ENCODE data around the gene UGGT1.

The UGGT1 gene

DNA sequence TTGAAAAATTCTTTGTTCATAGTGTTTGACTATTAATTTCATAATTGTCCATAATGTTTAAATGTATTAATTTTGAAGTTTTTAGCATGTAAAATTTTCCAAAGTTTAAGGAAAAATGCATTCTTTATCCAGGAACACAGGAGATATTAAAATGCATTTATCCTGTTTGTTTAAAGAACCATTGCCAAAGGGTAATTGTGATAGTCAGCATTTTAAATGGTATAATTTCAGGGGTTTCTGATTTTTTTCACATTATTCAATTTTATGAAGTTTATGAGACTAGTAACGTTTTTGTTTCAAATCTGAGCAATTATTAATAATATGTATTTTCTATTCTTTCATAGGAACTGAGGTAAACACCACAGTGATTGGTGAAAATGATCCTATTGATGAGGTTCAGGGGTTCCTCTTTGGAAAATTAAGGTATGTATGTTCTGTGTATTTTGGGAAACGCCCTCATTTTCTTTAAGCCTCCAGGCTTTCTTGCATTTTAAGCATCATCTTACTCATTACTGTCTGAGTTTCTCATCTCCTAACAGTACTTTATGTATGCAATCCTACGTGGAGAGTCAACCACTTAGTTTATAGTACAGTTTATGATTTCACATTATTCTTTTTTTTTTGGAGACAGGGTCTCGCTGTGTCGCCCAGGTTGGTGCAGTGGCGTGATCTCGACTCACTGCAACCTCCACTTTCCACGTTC, 25.1 kb downstream of the UGGT1 start:
- H3K4me3 ChIP-seq (ENCODE audit: low read length), result no peak overlapping the region
- H3K36me3 ChIP-seq (ENCODE audit: insufficient read depth, low read length), result peaks cover 51% of the 10 kb centered on the region
- H3K9me3 ChIP-seq (replicated peaks; ENCODE audit: low read length), result no peaks in the 10 kb centered on the region
- H3K27me3 ChIP-seq (ENCODE audit: control insufficient read depth, insufficient read depth, low read length), result no peaks in the 10 kb centered on the region
- H3K4me2 ChIP-seq (ENCODE audit: low read length), result no peak overlapping the region
- no peak overlapping the region for H3K9ac ChIP-seq (ENCODE audit: low read depth, low read length)
- H3K4me1 ChIP-seq (ENCODE audit: control insufficient read depth, insufficient read depth, low read length), result no peaks in the 10 kb centered on the region

DNA sequence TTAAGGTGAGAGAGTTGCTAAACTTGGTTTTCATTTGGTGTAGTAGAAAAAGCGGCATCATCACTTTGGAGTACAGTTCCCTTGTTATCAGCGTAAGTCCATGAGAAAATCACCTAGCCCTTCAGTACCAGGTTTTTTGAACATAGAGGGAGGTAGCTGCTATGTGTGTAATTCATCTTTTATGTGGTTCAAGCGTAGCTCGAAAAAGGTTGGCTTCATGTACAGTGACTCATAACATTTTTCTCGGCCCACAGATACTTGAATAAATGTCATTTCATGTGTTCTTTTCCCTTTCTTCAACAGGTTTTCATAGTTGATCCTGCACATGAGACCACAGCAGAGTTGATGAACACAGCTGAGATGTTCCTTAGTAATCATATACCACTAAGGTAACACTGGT, 43.6 kb downstream of the UGGT1 start:
- Histone ChIP-seq H3K36me3 (ENCODE audit: insufficient read depth, low read length) (peaks cover 55% of the 10 kb centered on the region), H3K9ac (ENCODE audit: low read depth, low read length) (no peak overlapping the region), H3K4me1 (ENCODE audit: control insufficient read depth, insufficient read depth, low read length) (no peaks in the 10 kb centered on the region), H3K4me2 (ENCODE audit: low read length) (no peak overlapping the region), H3K9me3 (replicated peaks; ENCODE audit: low read length) (no peaks in the 10 kb centered on the region), H3K27me3 (ENCODE audit: control insufficient read depth, insufficient read depth, low read length) (no peaks in the 10 kb centered on the region), H3K4me3 (ENCODE audit: low read length) (no peak overlapping the region)

DNA sequence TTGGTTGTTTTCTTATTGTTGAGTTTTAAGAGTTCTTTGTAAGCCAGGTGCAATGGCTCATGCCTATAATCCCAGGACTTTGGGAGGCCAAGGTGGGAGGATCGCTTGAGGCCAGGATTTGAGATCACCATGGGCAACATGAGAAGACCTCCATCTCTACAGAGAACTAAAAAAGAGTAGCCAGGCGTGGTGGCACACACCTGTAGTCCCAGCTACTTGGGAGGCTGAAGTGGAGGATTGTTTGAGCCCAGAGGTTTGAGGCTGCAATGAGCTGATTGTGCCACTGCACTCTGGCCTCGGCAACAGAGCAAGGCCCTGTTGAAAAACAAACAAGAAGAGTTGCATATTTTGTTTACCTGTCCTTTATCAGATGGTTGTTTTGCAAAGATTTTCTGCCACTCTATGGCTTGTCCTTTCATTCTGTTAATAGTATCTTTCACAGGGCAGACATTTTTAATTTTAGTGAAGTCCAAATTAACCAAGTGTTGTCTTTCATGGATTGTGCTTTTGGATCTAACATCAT, 46.2 kb downstream of the UGGT1 start:
- no peak overlapping the region for H3K9ac ChIP-seq (ENCODE audit: low read depth, low read length)
- H3K4me1 ChIP-seq (ENCODE audit: control insufficient read depth, insufficient read depth, low read length), result no peaks in the 10 kb centered on the region
- no peaks in the 10 kb centered on the region for H3K27me3 ChIP-seq (ENCODE audit: control insufficient read depth, insufficient read depth, low read length)
- peaks cover 64% of the 10 kb centered on the region for H3K36me3 ChIP-seq (ENCODE audit: insufficient read depth, low read length)
- H3K4me3 ChIP-seq (ENCODE audit: low read length), result no peak overlapping the region
- H3K9me3 ChIP-seq (replicated peaks; ENCODE audit: low read length), result no peaks in the 10 kb centered on the region
- no peak overlapping the region for H3K4me2 ChIP-seq (ENCODE audit: low read length)

DNA sequence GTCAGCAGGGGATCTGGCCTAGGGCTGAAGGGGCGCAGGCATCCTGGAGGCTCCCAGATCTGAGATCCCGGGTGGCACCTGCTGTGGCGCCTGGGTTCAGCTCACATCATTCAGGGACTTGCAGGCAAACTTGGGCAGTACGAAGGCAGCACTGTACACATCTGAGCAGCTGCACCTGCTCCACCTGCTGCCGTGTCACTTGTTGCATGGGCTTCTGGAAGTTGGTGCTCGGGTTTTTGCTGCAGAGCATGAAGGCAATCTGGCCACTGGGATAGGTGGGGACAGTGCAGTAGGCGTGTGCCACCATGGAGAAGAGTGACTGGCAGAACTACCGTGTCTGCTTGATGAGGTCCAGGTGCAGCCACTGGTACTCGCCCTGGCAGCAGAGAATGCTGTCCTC, 48.6 kb downstream of the UGGT1 start:
- no peaks in the 10 kb centered on the region for H3K9me3 ChIP-seq (replicated peaks; ENCODE audit: low read length)
- H3K36me3 ChIP-seq (ENCODE audit: insufficient read depth, low read length), result peaks cover 60% of the 10 kb centered on the region
- H3K4me3 ChIP-seq (ENCODE audit: low read length), result no peak overlapping the region
- no peak overlapping the region for H3K9ac ChIP-seq (ENCODE audit: low read depth, low read length)
- no peaks in the 10 kb centered on the region for H3K4me1 ChIP-seq (ENCODE audit: control insufficient read depth, insufficient read depth, low read length)
- H3K4me2 ChIP-seq (ENCODE audit: low read length), result no peak overlapping the region
- no peaks in the 10 kb centered on the region for H3K27me3 ChIP-seq (ENCODE audit: control insufficient read depth, insufficient read depth, low read length)

DNA sequence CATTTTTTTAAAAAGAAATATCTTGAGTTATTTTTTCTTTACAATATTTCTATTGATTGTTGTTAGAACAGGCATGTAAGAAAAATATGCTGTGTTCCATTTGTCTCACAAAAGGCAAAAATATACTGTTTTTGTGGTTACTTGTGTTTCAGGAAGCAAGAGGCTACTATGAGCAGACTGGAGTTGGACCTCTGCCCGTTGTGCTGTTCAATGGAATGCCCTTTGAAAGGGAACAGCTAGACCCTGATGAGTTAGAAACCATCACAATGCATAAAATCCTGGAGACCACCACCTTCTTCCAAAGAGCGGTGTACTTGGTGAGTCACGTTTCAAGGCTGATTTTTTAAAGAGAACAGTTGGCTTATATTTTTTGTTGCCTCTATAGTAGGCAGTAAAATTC, 54.7 kb downstream of the UGGT1 start:
- Histone ChIP-seq H3K9ac (ENCODE audit: low read depth, low read length) (no peak overlapping the region), H3K36me3 (ENCODE audit: insufficient read depth, low read length) (peaks cover 49% of the 10 kb centered on the region), H3K4me2 (ENCODE audit: low read length) (no peak overlapping the region), H3K9me3 (replicated peaks; ENCODE audit: low read length) (no peaks in the 10 kb centered on the region), H3K4me1 (ENCODE audit: control insufficient read depth, insufficient read depth, low read length) (no peaks in the 10 kb centered on the region), H3K27me3 (ENCODE audit: control insufficient read depth, insufficient read depth, low read length) (no peaks in the 10 kb centered on the region), H3K4me3 (ENCODE audit: low read length) (no peak overlapping the region)

DNA sequence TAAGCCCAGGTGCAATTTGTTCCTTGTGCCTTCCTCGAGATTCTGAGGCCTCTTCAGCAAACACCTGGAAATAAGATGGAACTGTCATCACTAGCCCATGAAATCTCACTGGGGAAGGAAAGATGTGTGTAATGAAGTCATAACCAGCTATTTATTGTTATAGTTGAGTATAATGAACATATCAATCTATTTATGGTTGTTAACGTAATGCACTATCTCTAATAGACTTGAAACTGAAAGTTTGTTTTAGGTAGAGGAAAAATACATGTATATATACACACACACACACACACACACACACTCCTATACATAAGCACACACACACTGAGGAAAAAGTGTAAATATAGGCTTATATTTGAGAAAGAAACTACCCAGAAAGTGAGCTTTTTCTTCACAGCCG, 62.8 kb downstream of the UGGT1 start:
- H3K36me3 ChIP-seq (ENCODE audit: insufficient read depth, low read length), result peaks cover 51% of the 10 kb centered on the region
- H3K4me1 ChIP-seq (ENCODE audit: control insufficient read depth, insufficient read depth, low read length), result no peaks in the 10 kb centered on the region
- H3K9me3 ChIP-seq (replicated peaks; ENCODE audit: low read length), result no peaks in the 10 kb centered on the region
- H3K9ac ChIP-seq (ENCODE audit: low read depth, low read length), result no peak overlapping the region
- H3K4me2 ChIP-seq (ENCODE audit: low read length), result no peak overlapping the region
- no peaks in the 10 kb centered on the region for H3K27me3 ChIP-seq (ENCODE audit: control insufficient read depth, insufficient read depth, low read length)
- no peak overlapping the region for H3K4me3 ChIP-seq (ENCODE audit: low read length)

DNA sequence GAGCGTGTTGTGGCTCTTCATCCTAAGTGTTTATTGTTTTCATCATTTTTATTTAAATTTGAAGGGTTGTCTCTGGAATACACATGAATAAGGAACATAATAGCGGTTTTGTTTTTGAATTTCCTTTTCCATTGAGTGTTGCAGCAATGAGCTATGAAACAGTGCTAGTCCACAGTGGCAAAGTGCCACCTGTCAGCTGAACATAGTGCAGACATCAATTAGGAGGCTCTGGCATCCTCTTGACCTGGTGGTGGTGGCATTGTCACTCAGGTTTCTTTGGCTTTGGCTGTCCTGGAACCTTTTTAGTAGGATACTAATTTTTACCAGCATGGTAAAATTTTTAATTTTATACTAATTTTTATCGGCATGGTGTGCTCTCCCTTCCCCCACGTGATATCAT, 63.2 kb downstream of the UGGT1 start:
- Histone ChIP-seq H3K27me3 (ENCODE audit: control insufficient read depth, insufficient read depth, low read length) (no peaks in the 10 kb centered on the region), H3K4me3 (ENCODE audit: low read length) (no peak overlapping the region), H3K36me3 (ENCODE audit: insufficient read depth, low read length) (peaks cover 50% of the 10 kb centered on the region), H3K4me1 (ENCODE audit: control insufficient read depth, insufficient read depth, low read length) (no peaks in the 10 kb centered on the region), H3K9ac (ENCODE audit: low read depth, low read length) (no peak overlapping the region), H3K9me3 (replicated peaks; ENCODE audit: low read length) (no peaks in the 10 kb centered on the region), H3K4me2 (ENCODE audit: low read length) (no peak overlapping the region)

DNA sequence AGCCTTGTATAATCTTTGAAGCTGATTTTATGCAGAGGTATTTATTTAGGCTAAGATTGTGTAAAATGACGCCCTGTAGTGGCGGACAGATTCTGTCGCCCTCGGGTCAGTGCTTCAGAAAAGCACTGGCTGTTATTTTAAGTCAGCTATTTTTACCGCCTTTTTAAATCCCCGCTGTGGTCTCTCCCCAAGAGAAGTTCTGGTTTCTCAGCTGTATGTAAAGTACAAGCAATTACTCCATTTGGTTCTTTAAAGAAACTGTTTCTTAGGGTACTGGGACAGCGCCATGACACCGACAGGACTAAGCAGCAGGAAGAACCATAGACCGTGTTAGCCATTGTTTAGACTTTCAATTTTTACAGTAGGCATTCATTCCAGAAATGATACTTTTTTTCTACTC, 65.0 kb downstream of the UGGT1 start:
- Histone ChIP-seq H3K4me1 (ENCODE audit: control insufficient read depth, insufficient read depth, low read length) (no peaks in the 10 kb centered on the region), H3K9ac (ENCODE audit: low read depth, low read length) (no peak overlapping the region), H3K27me3 (ENCODE audit: control insufficient read depth, insufficient read depth, low read length) (no peaks in the 10 kb centered on the region), H3K4me3 (ENCODE audit: low read length) (no peak overlapping the region), H3K4me2 (ENCODE audit: low read length) (no peak overlapping the region), H3K9me3 (replicated peaks; ENCODE audit: low read length) (no peaks in the 10 kb centered on the region), H3K36me3 (ENCODE audit: insufficient read depth, low read length) (peaks cover 57% of the 10 kb centered on the region)

DNA sequence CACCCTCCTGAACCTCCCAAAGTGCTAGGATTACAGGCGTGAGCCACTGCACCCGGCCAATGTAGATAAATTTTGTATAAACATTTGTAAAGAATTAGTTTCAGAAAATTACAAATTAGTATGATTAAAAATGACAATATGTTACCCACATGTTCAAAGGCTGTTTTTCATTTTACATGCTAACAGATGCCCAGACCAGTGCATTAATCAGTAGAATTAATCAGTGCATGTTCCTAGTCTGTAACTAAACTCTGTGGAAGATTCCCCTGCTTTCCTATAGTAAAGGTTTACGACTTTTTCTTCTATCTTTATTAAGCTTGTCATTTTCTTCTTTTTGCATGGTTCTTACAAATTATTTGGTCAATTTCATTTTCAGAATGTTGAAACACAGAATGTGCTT, 65.8 kb downstream of the UGGT1 start:
- Histone ChIP-seq H3K36me3 (ENCODE audit: insufficient read depth, low read length) (peaks cover 63% of the 10 kb centered on the region), H3K4me2 (ENCODE audit: low read length) (no peak overlapping the region), H3K4me1 (ENCODE audit: control insufficient read depth, insufficient read depth, low read length) (no peaks in the 10 kb centered on the region), H3K9me3 (replicated peaks; ENCODE audit: low read length) (no peaks in the 10 kb centered on the region), H3K27me3 (ENCODE audit: control insufficient read depth, insufficient read depth, low read length) (no peaks in the 10 kb centered on the region), H3K9ac (ENCODE audit: low read depth, low read length) (no peak overlapping the region), H3K4me3 (ENCODE audit: low read length) (no peak overlapping the region)

DNA sequence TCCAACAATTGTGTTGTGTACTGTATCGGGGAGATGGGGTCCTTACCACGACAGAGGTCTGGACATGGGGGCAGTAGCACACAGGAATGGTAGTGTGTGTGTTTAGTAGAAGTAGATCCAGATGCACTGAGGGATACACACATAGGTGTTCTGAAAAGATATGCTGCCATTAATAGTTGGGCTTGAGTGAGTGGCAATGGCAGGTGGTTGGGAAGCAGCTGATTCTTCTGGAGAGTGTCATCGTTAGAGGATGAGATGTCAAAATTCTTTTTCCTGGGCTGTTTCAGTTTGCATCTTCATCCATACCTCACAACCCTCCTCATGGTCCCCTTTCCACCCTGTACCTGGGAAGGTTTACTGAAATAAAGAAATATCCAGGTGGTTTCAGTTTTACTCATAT, 66.6 kb downstream of the UGGT1 start:
- no peak overlapping the region for H3K9ac ChIP-seq (ENCODE audit: low read depth, low read length)
- no peak overlapping the region for H3K4me3 ChIP-seq (ENCODE audit: low read length)
- H3K9me3 ChIP-seq (replicated peaks; ENCODE audit: low read length), result no peaks in the 10 kb centered on the region
- H3K4me2 ChIP-seq (ENCODE audit: low read length), result no peak overlapping the region
- H3K36me3 ChIP-seq (ENCODE audit: insufficient read depth, low read length), result peaks cover 60% of the 10 kb centered on the region
- no peaks in the 10 kb centered on the region for H3K27me3 ChIP-seq (ENCODE audit: control insufficient read depth, insufficient read depth, low read length)
- no peaks in the 10 kb centered on the region for H3K4me1 ChIP-seq (ENCODE audit: control insufficient read depth, insufficient read depth, low read length)

DNA sequence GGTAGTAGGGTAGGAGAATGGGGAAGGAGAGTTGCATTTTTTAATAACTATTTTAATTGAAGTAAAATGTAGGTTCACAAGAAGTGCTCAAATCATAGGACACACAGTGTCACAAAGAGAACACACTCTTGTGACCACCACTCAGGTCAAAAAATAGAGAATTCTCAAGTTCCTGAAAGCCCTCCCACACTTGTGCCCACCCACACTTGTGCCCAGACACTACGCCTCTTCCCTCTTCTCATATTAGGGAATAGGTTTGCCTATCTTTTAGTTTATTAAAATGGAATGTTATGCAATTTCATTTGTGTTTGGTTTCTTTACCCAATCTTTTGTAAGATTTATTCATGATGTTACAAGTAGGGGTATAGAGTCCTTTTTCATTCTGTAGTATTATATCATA, 67.2 kb downstream of the UGGT1 start:
- Histone ChIP-seq H3K27me3 (ENCODE audit: control insufficient read depth, insufficient read depth, low read length) (no peaks in the 10 kb centered on the region), H3K9ac (ENCODE audit: low read depth, low read length) (no peak overlapping the region), H3K36me3 (ENCODE audit: insufficient read depth, low read length) (peaks cover 62% of the 10 kb centered on the region), H3K9me3 (replicated peaks; ENCODE audit: low read length) (no peaks in the 10 kb centered on the region), H3K4me1 (ENCODE audit: control insufficient read depth, insufficient read depth, low read length) (no peaks in the 10 kb centered on the region), H3K4me2 (ENCODE audit: low read length) (no peak overlapping the region), H3K4me3 (ENCODE audit: low read length) (no peak overlapping the region)

DNA sequence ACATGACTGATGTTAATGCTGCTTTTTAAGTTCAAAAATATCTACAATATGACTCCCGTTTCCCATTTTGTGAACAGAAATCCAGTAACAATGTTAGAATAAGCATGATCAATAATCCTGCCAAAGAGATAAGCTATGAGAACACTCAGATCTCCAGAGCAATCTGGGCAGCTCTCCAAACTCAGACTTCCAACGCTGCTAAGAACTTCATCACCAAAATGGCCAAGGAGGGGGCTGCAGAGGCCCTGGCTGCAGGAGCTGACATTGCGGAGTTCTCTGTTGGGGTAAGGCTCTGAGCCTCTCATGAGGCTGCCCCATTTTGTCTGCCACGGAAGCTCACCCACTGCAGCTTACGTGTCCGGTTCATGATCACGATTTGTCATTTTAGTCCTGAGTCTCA, 68.4 kb downstream of the UGGT1 start:
- Histone ChIP-seq H3K36me3 (ENCODE audit: insufficient read depth, low read length) (peaks cover 59% of the 10 kb centered on the region), H3K9me3 (replicated peaks; ENCODE audit: low read length) (no peaks in the 10 kb centered on the region), H3K4me2 (ENCODE audit: low read length) (no peak overlapping the region), H3K27me3 (ENCODE audit: control insufficient read depth, insufficient read depth, low read length) (no peaks in the 10 kb centered on the region), H3K4me3 (ENCODE audit: low read length) (no peak overlapping the region), H3K9ac (ENCODE audit: low read depth, low read length) (no peak overlapping the region), H3K4me1 (ENCODE audit: control insufficient read depth, insufficient read depth, low read length) (no peaks in the 10 kb centered on the region)
